ENCODE measurements around the gene MELTF. TPM values are rescaled to one million over a fixed set of nuclear protein-coding genes. Genes with fewer than 3 reads are reported as not detected.
A peak's percentile ranks its signal among the peaks of the same experiment; 100 is the strongest.

The MELTF gene
- total RNA-seq, 1 experiment from 2014 or later: 9.2 TPM

- no peak overlapping the region for H2BK15ac ChIP-seq (ENCODE audit: low read depth, low read length)
- no CpG with 5 or more reads among the region's 28 CpGs for WGBS (ENCODE audit: extremely low coverage, insufficient read length, low lambda C conversion rate)
- no peak overlapping the region for H3T11ph ChIP-seq (ENCODE audit: low read length)
- no peak overlapping the region for H3K9ac ChIP-seq (ENCODE audit: extremely low read depth, insufficient read length, low read length)
- H2BK5ac ChIP-seq (ENCODE audit: insufficient read length, low read length): no peak overlapping the region
- no peaks in the 10 kb centered on the region for H3K27me3 ChIP-seq (ENCODE audit: insufficient read depth, low read length)
- H2BK120ac ChIP-seq (ENCODE audit: low read depth, low read length, poor library complexity, severe bottlenecking): no peak overlapping the region
- no peaks in the 10 kb centered on the region for H3K9me3 ChIP-seq (ENCODE audit: control insufficient read depth, low read depth, low read length)
- no peak overlapping the region for H2AK5ac ChIP-seq (ENCODE audit: insufficient read length, low read length)
- H3K79me2 ChIP-seq (ENCODE audit: insufficient read depth, low read length): no peaks in the 10 kb centered on the region
- no peak overlapping the region for H3K4me2 ChIP-seq (ENCODE audit: insufficient read depth, insufficient read length, low read length)
- H2BK12ac ChIP-seq (ENCODE audit: insufficient read length, low read depth, low read length): no peak overlapping the region
- H4K8ac ChIP-seq (replicated peaks; ENCODE audit: insufficient read length, low read depth, low read length): no peak overlapping the region
- no peak overlapping the region for H3K18ac ChIP-seq (ENCODE audit: insufficient read length, low read depth, low read length)
- DNase-seq: peak; percentile 40
- no peak overlapping the region for H2BK20ac ChIP-seq (ENCODE audit: low read depth, low read length, poor library complexity, severe bottlenecking)
- no peaks in the 10 kb centered on the region for H4K20me1 ChIP-seq (ENCODE audit: control insufficient read depth, insufficient read depth, insufficient read length)
- no peak overlapping the region for H4K5ac ChIP-seq (ENCODE audit: insufficient read length, low read depth, low read length)
- no peak overlapping the region for H2AFZ ChIP-seq (ENCODE audit: low read length)
- H4K91ac ChIP-seq (ENCODE audit: insufficient read length, low read depth, low read length): no peak overlapping the region
- no peak overlapping the region for H3K56ac ChIP-seq (ENCODE audit: insufficient read length, low read depth, low read length)
- H3K23ac ChIP-seq (ENCODE audit: insufficient read length, low read depth, low read length): no peak overlapping the region
- Mint-ChIP-seq H3K4me1 (peaks cover 0 to 10% of the 10 kb centered on the region in 2 experiments; a peak in 3 of 4 replicates), H3K27me3 (ENCODE audit: low read depth) (peaks cover 2% of the 10 kb centered on the region), H3K4me3 (no peak overlapping the region), H3K9me3 (no peaks in the 10 kb centered on the region; a peak in 1 of 5 replicates), H3K27ac (no peak overlapping the region; a peak in 1 of 7 replicates), H3K36me3 (ENCODE audit: insufficient read depth in 1 of 3, low read depth in 3 of 3) (no peaks in the 10 kb centered on the region)
- H3K23me2 ChIP-seq (ENCODE audit: insufficient read length, low read depth, low read length, poor library complexity, severe bottlenecking): no peaks in the 10 kb centered on the region
- no peak overlapping the region for H3K4ac ChIP-seq (ENCODE audit: low read depth, low read length)
- H3K14ac ChIP-seq (ENCODE audit: insufficient read depth, low read length): no peak overlapping the region; the same call in 1 of the 2 replicates
- no peak overlapping the region for H3K27ac ChIP-seq (ENCODE audit: insufficient read length, low read depth, low read length)
- no peak for TF ChIP-seq CTCF (conservative IDR thresholded peaks at IDR 0.05)
- H3K79me1 ChIP-seq (ENCODE audit: insufficient read depth, low read depth, low read length, poor library complexity, severe bottlenecking): no peaks in the 10 kb centered on the region
- H3K4me1 ChIP-seq (ENCODE audit: insufficient read depth, low read length): no peaks in the 10 kb centered on the region
Measured at GRCh38 chr3:196991581-196992460, 37.8 kb downstream of the MELTF start.

Data from H9 (cell line).